ENCODE data around the gene PID1.

Gene PID1

GRCh38 chr2:229163893-229164292 is 107.2 kb downstream of the PID1 start:
- no peaks in the 10 kb centered on the region for H3K27me3 ChIP-seq
- H3K36me3 ChIP-seq = no peaks in the 10 kb centered on the region
- no peak overlapping the region for H3K27ac ChIP-seq
- TF ChIP-seq CTCF (IDR thresholded peaks at IDR 0.05) = no peak
- H3K4me1 ChIP-seq = peaks cover 0 to 27% (median 0%) of the 10 kb centered on the region in 4 donors
- H3K9me3 ChIP-seq = no peaks in the 10 kb centered on the region
- intact Hi-C loops (cut with DNase I; ENCODE audit: low total_unique reads) = loop anchor here (5.0 kb wide), 1 partner anchor 568 kb away; no protein-coding TSS in a partner anchor
- no peak overlapping the region for H3K4me3 ChIP-seq
- DNase-seq = no peak

GRCh38 chr2:229162015-229162414 is 109.1 kb downstream of the PID1 start:
- H3K4me3 ChIP-seq = no peak overlapping the region
- H3K4me1 ChIP-seq = peaks cover 0 to 39% (median 0%) of the 10 kb centered on the region in 4 donors
- H3K27me3 ChIP-seq = no peaks in the 10 kb centered on the region
- H3K36me3 ChIP-seq = no peaks in the 10 kb centered on the region
- no peak for DNase-seq
- H3K9me3 ChIP-seq = no peaks in the 10 kb centered on the region
- no peak overlapping the region for H3K27ac ChIP-seq
- intact Hi-C loops (cut with DNase I; ENCODE audit: low total_unique reads) = loop anchor here (5.0 kb wide), 1 partner anchor 570 kb away; no protein-coding TSS in a partner anchor
- no peak for TF ChIP-seq CTCF (IDR thresholded peaks at IDR 0.05)

- intact Hi-C loops (cut with DNase I; ENCODE audit: low total_unique reads) = loop anchor here (5.0 kb wide), 1 partner anchor 571 kb away; no protein-coding TSS in a partner anchor
- no peak for TF ChIP-seq CTCF (IDR thresholded peaks at IDR 0.05)
Measured at GRCh38 chr2:229160984-229161383, 110.1 kb downstream of the PID1 start.

GRCh38 chr2:229160180-229160579 is 110.9 kb downstream of the PID1 start:
- Histone ChIP-seq H3K27me3 (no peaks in the 10 kb centered on the region), H3K27ac (peak overlapping the region; percentile 46 to 52), H3K9me3 (no peaks in the 10 kb centered on the region), H3K36me3 (no peaks in the 10 kb centered on the region), H3K4me1 (peaks cover 0 to 43% (median 0%) of the 10 kb centered on the region in 4 donors), H3K4me3 (no peak overlapping the region)
- no peak for DNase-seq
- TF ChIP-seq CTCF (IDR thresholded peaks at IDR 0.05) = no peak
- intact Hi-C loops (cut with DNase I; ENCODE audit: low total_unique reads) = loop anchor here (5.0 kb wide), 1 partner anchor 572 kb away; no protein-coding TSS in a partner anchor

More at GRCh38 chr2:229160984-229161383, 110.1 kb downstream of the PID1 start:
- no peaks in the 10 kb centered on the region for H3K9me3 ChIP-seq
- H3K4me1 ChIP-seq = peaks cover 0 to 43% (median 0%) of the 10 kb centered on the region in 4 donors
- H3K27me3 ChIP-seq = no peaks in the 10 kb centered on the region
- H3K4me3 ChIP-seq = no peak overlapping the region
- no peaks in the 10 kb centered on the region for H3K36me3 ChIP-seq
- H3K27ac ChIP-seq = no peak overlapping the region
- DNase-seq = no peak

GRCh38 chr2:229159405-229159804 is 111.7 kb downstream of the PID1 start:
- intact Hi-C loops (cut with DNase I; ENCODE audit: low total_unique reads) = no loop called here

More at GRCh38 chr2:229159405-229159804, 111.7 kb downstream of the PID1 start:
- no peak overlapping the region for H3K4me3 ChIP-seq
- TF ChIP-seq CTCF (IDR thresholded peaks at IDR 0.05) = no peak
- peaks cover 0 to 2% (median 0%) of the 10 kb centered on the region in 3 donors for H3K36me3 ChIP-seq
- peaks cover 0 to 40% (median 0%) of the 10 kb centered on the region in 4 donors for H3K4me1 ChIP-seq
- peak overlapping the region; percentile 46 to 52 for H3K27ac ChIP-seq
- H3K27me3 ChIP-seq = no peaks in the 10 kb centered on the region
- no peaks in the 10 kb centered on the region for H3K9me3 ChIP-seq
- DNase-seq = no peak

All from tibial artery (tissue), 4 donors.